GM12878 (cell line): Measurements from ENCODE around the gene NMUR1. TPM values are rescaled to one million over a fixed set of nuclear protein-coding genes. Genes with fewer than 3 reads are reported as not detected.

ENCODE experiments used
- ATAC-seq: fragments of 200-7000 bp; cut with Tn5 transposase; 3 replicates; pipeline ENCODE4 v1.9.1; 2020; ENCODE audit warnings: mild to moderate bottlenecking, moderate library complexity
- BruUV-seq: library from RNA; stranded (reverse); fragments of 400-500 nt; replicated peaks from 2 replicates; lab custom pipeline; 2021; lab: Mats Ljungman, UMichigan
- CTCF ChIA-PET: fragments of 300-600 bp; sonication (Branson Sonifier 250); formaldehyde crosslinking; extraction: SDS; loops from one replicate; lab custom pipeline; 2021; ENCODE audit warnings: inconsistent platforms; lab: Yijun Ruan, JAX
- POLR2A ChIA-PET: fragments of 350-600 bp; formaldehyde crosslinking; extraction: SDS; loops from one replicate; lab custom pipeline; 2021; ENCODE audit warnings: inconsistent platforms; lab: Charles Lee
- RAD21 ChIA-PET: fragments of 300-600 bp; sonication (Branson Sonifier 250); formaldehyde crosslinking; loops from one replicate; lab custom pipeline; 2023; ENCODE audit warnings: antibody characterized with exemption; ENCODE audit not compliant: unreplicated experiment; lab: Charles Lee
- SMC1A ChIA-PET: fragments of 300-600 bp; sonication (Branson Sonifier 250); formaldehyde crosslinking; loops from one replicate; lab custom pipeline; 2023; ENCODE audit not compliant: unreplicated experiment, uncharacterized antibody; lab: Charles Lee
- DNase-seq: peaks from one replicate; pipeline ENCODE4 v3.0.0-alpha.2; 2011; ENCODE audit warnings: low read depth, low spot score
- FAIRE-seq: peaks from 3 replicates; lab custom pipeline; 2011; peaks lifted over from hg19 to GRCh38; lab: Jason Lieb, UNC
- H2AFZ ChIP-seq: 2 replicates; pipeline ENCODE4 v1.6.0; 2011; ENCODE audit warnings: low read depth, low read length, control low read depth; ENCODE audit not compliant: control insufficient read depth
- H3K27ac ChIP-seq: 2 replicates; pipeline ENCODE4 v1.5.1; 2011; ENCODE audit warnings: control low read depth; ENCODE audit not compliant: control insufficient read depth, insufficient read depth
- H3K27me3 ChIP-seq, 2 experiments: replicated peaks in 1 of 2; 2 replicates each; pipeline versions ENCODE4 v1.6.0 to v1.6.1; 2011; ENCODE audit warnings: low read length in 1 of 2; ENCODE audit not compliant: control insufficient read depth in 2 of 2, insufficient read depth in 2 of 2
- H3K36me3 ChIP-seq, 2 experiments: 2 replicates each; pipeline ENCODE4 v1.5.1; 2011; ENCODE audit warnings: low read length in 1 of 2; ENCODE audit not compliant: control insufficient read depth in 2 of 2, insufficient read depth in 2 of 2
- H3K4me1 ChIP-seq: 2 replicates; pipeline ENCODE4 v1.6.1; 2011; ENCODE audit warnings: mild to moderate bottlenecking, low read length, moderate library complexity, mixed read lengths; ENCODE audit not compliant: control insufficient read depth, insufficient read depth
- H3K4me2 ChIP-seq: 2 replicates; pipeline ENCODE4 v1.6.0; 2011; ENCODE audit warnings: control low read depth; ENCODE audit not compliant: control insufficient read depth, insufficient read depth
- H3K4me3 ChIP-seq: fragments of 200-600 bp; sonication (generic); 2 replicates; pipeline ENCODE4 v1.5.1; 2016
- H3K79me2 ChIP-seq: 2 replicates; pipeline ENCODE4 v1.6.0; 2011; ENCODE audit warnings: low read length; ENCODE audit not compliant: control insufficient read depth, insufficient read depth
- H3K9ac ChIP-seq: 2 replicates; pipeline ENCODE4 v1.8.0; 2011; ENCODE audit warnings: low read length, control low read depth, mixed read lengths; ENCODE audit not compliant: control insufficient read depth, insufficient read depth
- H3K9me3 ChIP-seq: replicated peaks from 3 replicates; pipeline ENCODE4 v1.5.1; 2011; ENCODE audit warnings: mild to moderate bottlenecking, low read length; ENCODE audit not compliant: control insufficient read depth, insufficient read depth
- H4K20me1 ChIP-seq: 2 replicates; pipeline ENCODE4 v1.6.0; 2011; ENCODE audit not compliant: control insufficient read depth, insufficient read depth
- BCLAF1 ChIP-seq: fragments of 450-650 bp; IDR thresholded peaks from 2 replicates; pipeline ENCODE4 v1.6.1; 2017; ENCODE audit warnings: antibody characterized with exemption, mild to moderate bottlenecking, moderate library complexity
- E2F4 ChIP-seq: IDR thresholded peaks from 2 replicates; pipeline ENCODE4 v1.6.1; 2012; ENCODE audit warnings: low read depth, low read length, improper control_type of control experiment
- IRF5 ChIP-seq: fragments of 450-650 bp; IDR thresholded peaks from 2 replicates; pipeline ENCODE4 v1.6.1; 2017; ENCODE audit warnings: borderline replicate concordance
- MAX ChIP-seq: IDR thresholded peaks from 2 replicates; pipeline ENCODE4 v1.6.1; 2012; ENCODE audit warnings: low read depth, low read length, improper control_type of control experiment
- RELA ChIP-seq: fragments of 450-650 bp; IDR thresholded peaks from 2 replicates; pipeline ENCODE4 v1.8.0; 2014; ENCODE audit warnings: borderline replicate concordance; ENCODE audit not compliant: partially characterized antibody
- SIN3A ChIP-seq: IDR thresholded peaks from 2 replicates; pipeline ENCODE4 v1.6.1; 2012; ENCODE audit warnings: low read depth, low read length, improper control_type of control experiment
- WGBS: methylation state at CpG from one replicate; pipeline ENCODE4 v1.1.6; 2016; ENCODE audit warnings: low lambda C conversion rate; ENCODE audit not compliant: insufficient replicate concordance, insufficient coverage; ENCODE audit errors: missing lambda C conversion rate; 5-methylcytosine and 5-hydroxymethylcytosine counted together
- in situ Hi-C: fragments of 300-500 bp; cut with MboI; formaldehyde crosslinking; loops from 9 replicates; pipeline ENCODE4 v1.14.3; 2018; ENCODE audit warnings: mixed read lengths
- intact Hi-C: fragments of 100-400 bp; cut with micrococcal nuclease; formaldehyde crosslinking; loops from one replicate; pipeline ENCODE4 v1.14.2; 2022; ENCODE audit not compliant: unreplicated experiment
- polyA plus RNA-seq, 11 experiments: library from polyadenylated mRNA; depleted of rRNA in 4 of 11; unstranded in 6 of 11; stranded (reverse) in 5 of 11; fragments of >200 nt; fragmentation: Nextera tagmentation in 4 of 11; fragmentation: Illumina TruSeq in 1 of 11; extraction: Ambion mirVana in 4 of 11; extraction: Trizol in 1 of 11; gene quantifications; 1 replicate in 1 of 11; 2 replicates in 10 of 11; pipeline versions ENCODE4 v1.2.1 to v1.2.3, GENCODE V29; 2011 to 2016; ENCODE audit warnings: inconsistent platforms in 2 of 11, missing spikeins in 2 of 11, low read depth in 1 of 11
- total RNA-seq, 4 experiments: library from RNA; depleted of rRNA in 3 of 4; stranded (reverse); fragments of >200 nt in 3 of 4; fragmentation: Illumina TruSeq in 1 of 4; extraction: Trizol in 1 of 4; gene quantifications; 2 replicates each; pipeline versions ENCODE4 v1.2.1 to v1.2.3, GENCODE V29; 2013 to 2021
- TF ChIP-seq, protein P1 (sequence below): fragments of 450-650 bp; IDR thresholded peaks from 2 replicates; pipeline ENCODE4 v1.6.1; 2018; ENCODE audit warnings: borderline replicate concordance, mild to moderate bottlenecking; ENCODE audit not compliant: partially characterized antibody

The NMUR1 gene
- total and polyA plus RNA-seq, 10 of the 15 experiments (the other 5 are each of a cell fraction or from before 2014, with no cell fraction given): under 0.01 to 0.08 (median 0.02) TPM; not detected in 5

- ChIA-PET POLR2A (no interaction called here), SMC1A (interaction anchor here (1.3 to 2.0 kb wide), 2 partner anchors 30 to 143 kb away, joined by 3 to 7 read pairs; no protein-coding TSS in a partner anchor)
- Histone ChIP-seq H3K4me2 (no peak overlapping the region), H2AFZ (no peak overlapping the region), H3K79me2 (no peaks in the 10 kb centered on the region), H3K36me3 (no peaks in the 10 kb centered on the region)
- no peak for ATAC-seq
- in situ Hi-C loops: no loop called here
- no peak for DNase-seq
- no peak for TF ChIP-seq E2F4
- no peak for TF ChIP-seq MAX
- no peak for TF ChIP-seq BCLAF1
- TF ChIP-seq, protein P1, sequence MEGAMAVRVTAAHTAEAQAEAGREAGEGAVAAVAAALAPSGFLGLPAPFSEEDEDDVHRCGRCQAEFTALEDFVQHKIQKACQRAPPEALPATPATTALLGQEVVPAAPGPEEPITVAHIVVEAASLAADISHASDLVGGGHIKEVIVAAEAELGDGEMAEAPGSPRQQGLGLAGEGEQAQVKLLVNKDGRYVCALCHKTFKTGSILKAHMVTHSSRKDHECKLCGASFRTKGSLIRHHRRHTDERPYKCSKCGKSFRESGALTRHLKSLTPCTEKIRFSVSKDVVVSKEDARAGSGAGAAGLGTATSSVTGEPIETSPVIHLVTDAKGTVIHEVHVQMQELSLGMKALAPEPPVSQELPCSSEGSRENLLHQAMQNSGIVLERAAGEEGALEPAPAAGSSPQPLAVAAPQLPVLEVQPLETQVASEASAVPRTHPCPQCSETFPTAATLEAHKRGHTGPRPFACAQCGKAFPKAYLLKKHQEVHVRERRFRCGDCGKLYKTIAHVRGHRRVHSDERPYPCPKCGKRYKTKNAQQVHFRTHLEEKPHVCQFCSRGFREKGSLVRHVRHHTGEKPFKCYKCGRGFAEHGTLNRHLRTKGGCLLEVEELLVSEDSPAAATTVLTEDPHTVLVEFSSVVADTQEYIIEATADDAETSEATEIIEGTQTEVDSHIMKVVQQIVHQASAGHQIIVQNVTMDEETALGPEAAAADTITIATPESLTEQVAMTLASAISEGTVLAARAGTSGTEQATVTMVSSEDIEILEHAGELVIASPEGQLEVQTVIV: no peak
- TF ChIP-seq IRF5: no peak
- TF ChIP-seq RELA: no peak
- no peak for TF ChIP-seq SIN3A
- TF ChIP-seq, all 136 proteins: peak for 0
- no TSS peak for BruUV-seq
- Histone ChIP-seq H3K4me3 (no peak overlapping the region), H3K4me1 (no peaks in the 10 kb centered on the region; the same call in 1 of the 2 replicates), H3K9me3 (no peaks in the 10 kb centered on the region), H3K27ac (no peak overlapping the region), H3K9ac (no peak overlapping the region), H3K27me3 (no peaks in the 10 kb centered on the region), H4K20me1 (no peaks in the 10 kb centered on the region)
- WGBS: 55% methylated on average over 4 of the region's 4 CpGs
- intact Hi-C loops: no loop called here
- ChIA-PET CTCF (interaction anchor here (1.0 to 3.0 kb wide), 4 partner anchors 11 to 30 kb away, joined by 3 to 15 read pairs (median 9); no protein-coding TSS in a partner anchor), RAD21 (interaction anchor here (1.2 to 1.6 kb wide), 2 partner anchors 9 to 25 kb away, joined by 5 to 6 read pairs; no protein-coding TSS in a partner anchor)
- no peak for FAIRE-seq
These were observed 41.5 kb upstream of the NMUR1 start for GRCh38 chr2:231571661-231572191.
